ENCODE data around the gene WDR73.

DNA sequence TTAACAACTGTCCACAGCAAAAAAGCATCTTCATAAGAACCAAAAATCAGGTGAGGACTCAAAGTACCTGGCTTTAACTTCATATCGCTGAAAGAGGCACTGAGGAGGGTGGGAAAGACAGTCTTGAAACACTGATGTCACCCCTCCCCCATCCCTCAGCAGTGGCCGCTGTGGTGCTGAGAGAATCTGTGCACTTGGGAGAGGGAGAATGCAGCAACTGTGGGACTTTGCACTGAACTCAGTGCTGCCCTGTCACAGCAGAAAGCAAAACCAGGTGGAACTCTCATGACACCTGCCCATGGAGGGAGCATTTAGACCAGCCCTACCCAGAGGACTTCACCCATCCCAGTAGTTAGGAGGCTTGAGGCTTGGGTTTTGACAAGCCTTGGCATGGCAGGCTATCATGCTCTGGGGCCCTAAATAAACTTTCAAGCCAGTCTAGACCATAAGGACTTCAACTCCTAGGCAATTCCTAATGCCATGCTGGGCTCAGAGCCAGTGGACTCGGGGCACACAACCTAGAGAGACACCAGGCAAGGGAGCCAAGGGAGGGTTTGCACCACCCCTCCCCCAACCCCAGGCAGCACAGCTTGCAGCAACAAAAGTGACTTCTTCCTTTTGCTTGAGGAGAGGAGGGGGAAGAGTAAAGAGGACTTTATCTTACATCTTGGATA, 59.3 kb downstream of the WDR73 start:
- TF ChIP-seq POLR2AphosphoS5 (IDR thresholded peaks at IDR 0.05; ENCODE audit: low read depth, low read length) (no peak), POLR2A (IDR thresholded peaks at IDR 0.05; ENCODE audit: low read depth, low read length) (no peak), PAX5 (IDR thresholded peaks at IDR 0.05; ENCODE audit: insufficient read depth, low read length, severe bottlenecking) (no peak), SPI1 (IDR thresholded peaks at IDR 0.05; ENCODE audit: low read depth, low read length) (no peak), POU2F2 (IDR thresholded peaks at IDR 0.05; ENCODE audit: low read depth, low read length) (no peak), TAF1 (IDR thresholded peaks at IDR 0.05; ENCODE audit: low read depth, low read length) (no peak)

All from GM12891 (cell line).